Stimulated activated CD4-positive, alpha-beta T cell treated with anti-CD3 and anti-CD28 coated beads, TNF-alpha, amount 100 ng/mL, for 24 hours (primary cell): ENCODE measurements around the gene RYR1.
A peak's percentile ranks its signal among the peaks of the same experiment; 100 is the strongest.

Source experiments
- DNase-seq, 3 experiments: peaks; one replicate each; pipeline ENCODE4 v3.0.0-alpha.2; 2020; ENCODE audit warnings: low read depth in 3 of 3

The RYR1 gene

GRCh38 chr19:38433268-38433733 is at the start of gene RYR1:
Gene RYR1 (plus strand): TSS chr19:38433691. CDS start chr19:38433830, 139 bp downstream.
- peak in 2 of 3 experiments; percentile 37 to 72 for DNase-seq

GRCh38 chr19:38383743-38384142 is 49.7 kb upstream of the RYR1 start:
- no peak for DNase-seq

GRCh38 chr19:38384209-38385027 is 49.1 kb upstream of the RYR1 start:
- no peak for DNase-seq

GRCh38 chr19:38385057-38385803 is 48.3 kb upstream of the RYR1 start:
- DNase-seq: no peak

- no peak for DNase-seq
Measured at GRCh38 chr19:38385804-38386257, 47.7 kb upstream of the RYR1 start.

GRCh38 chr19:38386300-38386970 is 47.1 kb upstream of the RYR1 start:
- no peak for DNase-seq

GRCh38 chr19:38386971-38387549 is 46.4 kb upstream of the RYR1 start:
- no peak for DNase-seq

- peak; percentile 60 to 80 (median 65) for DNase-seq
Measured at GRCh38 chr19:38387550-38388348, 45.7 kb upstream of the RYR1 start, which contains the start of gene GGN. Gene GGN (minus strand): TSS chr19:38388034. CDS start chr19:38387261, 773 bp downstream.

GRCh38 chr19:38388349-38389100 is 45.0 kb upstream of the RYR1 start, which contains the start of gene SPRED3:
Gene SPRED3 (plus strand): TSS chr19:38388697. CDS start chr19:38390303, 1,606 bp downstream.
- no peak for DNase-seq

GRCh38 chr19:38389101-38389925 is 44.2 kb upstream of the RYR1 start:
- no peak for DNase-seq

GRCh38 chr19:38389957-38390924 is 43.2 kb upstream of the RYR1 start:
- no peak for DNase-seq

GRCh38 chr19:38391911-38392464 is 41.5 kb upstream of the RYR1 start:
- no peak for DNase-seq

- DNase-seq: no peak
Measured at GRCh38 chr19:38392707-38393308, 40.7 kb upstream of the RYR1 start.

GRCh38 chr19:38394488-38394887 is 39.0 kb upstream of the RYR1 start:
- DNase-seq: peak; percentile 43 to 82 (median 58)

- peak in 1 of 3 experiments; percentile 47 for DNase-seq
Measured at GRCh38 chr19:38395381-38396114, 37.9 kb upstream of the RYR1 start.

- no peak for DNase-seq
Measured at GRCh38 chr19:38399081-38399480, 34.4 kb upstream of the RYR1 start.
